RKO (cell line): Measurements from ENCODE around the gene POLE3.
"Not testable (repeated sequence)": the region's sequence is repeated elsewhere in the genome, so short reads cannot be mapped to it uniquely, and the experiment has no call there.

Experiments used
- DNase-seq: peaks from one replicate; pipeline ENCODE4 v3.0.0-alpha.2; 2016; ENCODE audit warnings: low spot score

Gene POLE3

GRCh38 chr9:113376634-113377567 is 33.6 kb downstream of the POLE3 start, which contains the start of gene HDHD3:
HDHD3 (minus strand) TSS chr9:113376986; CDS start chr9:113374354, 2,632 bp downstream.
- DNase-seq = peak; percentile 87

GRCh38 chr9:113375057-113376023 is 35.1 kb downstream of the POLE3 start:
- peak; percentile 92 for DNase-seq

GRCh38 chr9:113373676-113374392 is 36.6 kb downstream of the POLE3 start:
- no peak for DNase-seq

- no peak for DNase-seq
Observed at GRCh38 chr9:113373256-113373655, 37.2 kb downstream of the POLE3 start.

GRCh38 chr9:113372059-113372458 is 38.4 kb downstream of the POLE3 start:
- no peak for DNase-seq

GRCh38 chr9:113370806-113371325 is 39.6 kb downstream of the POLE3 start:
- no peak for DNase-seq

GRCh38 chr9:113369855-113370140 is 40.7 kb downstream of the POLE3 start:
- DNase-seq = no peak

- DNase-seq = no peak
Observed at GRCh38 chr9:113368982-113369854, 41.3 kb downstream of the POLE3 start.

GRCh38 chr9:113368348-113368981 is 42.0 kb downstream of the POLE3 start:
- DNase-seq = no peak

- not testable (repeated sequence) for DNase-seq
Observed at GRCh38 chr9:113365652-113366051, 44.8 kb downstream of the POLE3 start.

- DNase-seq = no peak
Observed at GRCh38 chr9:113364951-113365350, 45.5 kb downstream of the POLE3 start.

GRCh38 chr9:113363336-113363735 is 47.1 kb downstream of the POLE3 start:
- DNase-seq = no peak

GRCh38 chr9:113361304-113362018 is 49.0 kb downstream of the POLE3 start:
- DNase-seq = no peak

- DNase-seq = no peak
Observed at GRCh38 chr9:113360242-113360842, 50.1 kb downstream of the POLE3 start.

GRCh38 chr9:113359385-113359784 is 51.1 kb downstream of the POLE3 start:
- no peak for DNase-seq
